ENCODE measurements around the gene HPSE.

- TF ChIP-seq CTCF (conservative IDR thresholded peaks at IDR 0.05 in 1 of 2, IDR thresholded peaks at IDR 0.05 in 1 of 2; ENCODE audit: extremely low read depth in 1 of 2, insufficient read depth in 1 of 2, low read depth in 1 of 2, low read length in 2 of 2) (no peak), EZH2 (IDR thresholded peaks at IDR 0.05; ENCODE audit: borderline replicate concordance, low read length) (no peak)
These were observed 83.2 kb downstream of the HPSE start for GRCh38 chr4:83251447-83251830.
